GM12878 (cell line): ENCODE measurements around the gene RASAL1. TPM values are rescaled to one million over a fixed set of nuclear protein-coding genes. Genes with fewer than 3 reads are reported as not detected.

Experiments used
- ATAC-seq: fragments of 200-7000 bp; cut with Tn5 transposase; 3 replicates; pipeline ENCODE4 v1.9.1; 2020; ENCODE audit warnings: mild to moderate bottlenecking, moderate library complexity
- BruUV-seq: library from RNA; stranded (reverse); fragments of 400-500 nt; replicated peaks from 2 replicates; lab custom pipeline; 2021; lab: Mats Ljungman, UMichigan
- CTCF ChIA-PET: fragments of 300-600 bp; sonication (Branson Sonifier 250); formaldehyde crosslinking; extraction: SDS; loops from one replicate; lab custom pipeline; 2021; ENCODE audit warnings: inconsistent platforms; lab: Yijun Ruan, JAX
- POLR2A ChIA-PET: fragments of 350-600 bp; formaldehyde crosslinking; extraction: SDS; loops from one replicate; lab custom pipeline; 2021; ENCODE audit warnings: inconsistent platforms; lab: Charles Lee
- RAD21 ChIA-PET: fragments of 300-600 bp; sonication (Branson Sonifier 250); formaldehyde crosslinking; loops from one replicate; lab custom pipeline; 2023; ENCODE audit warnings: antibody characterized with exemption; ENCODE audit not compliant: unreplicated experiment; lab: Charles Lee
- SMC1A ChIA-PET: fragments of 300-600 bp; sonication (Branson Sonifier 250); formaldehyde crosslinking; loops from one replicate; lab custom pipeline; 2023; ENCODE audit not compliant: unreplicated experiment, uncharacterized antibody; lab: Charles Lee
- DNase-seq: peaks from one replicate; pipeline ENCODE4 v3.0.0-alpha.2; 2011; ENCODE audit warnings: low read depth, low spot score
- FAIRE-seq: peaks from 3 replicates; lab custom pipeline; 2011; peaks lifted over from hg19 to GRCh38; lab: Jason Lieb, UNC
- H2AFZ ChIP-seq: 2 replicates; pipeline ENCODE4 v1.6.0; 2011; ENCODE audit warnings: low read depth, low read length, control low read depth; ENCODE audit not compliant: control insufficient read depth
- H3K27ac ChIP-seq: 2 replicates; pipeline ENCODE4 v1.5.1; 2011; ENCODE audit warnings: control low read depth; ENCODE audit not compliant: control insufficient read depth, insufficient read depth
- H3K27me3 ChIP-seq, 2 experiments: replicated peaks in 1 of 2; 2 replicates each; pipeline versions ENCODE4 v1.6.0 to v1.6.1; 2011; ENCODE audit warnings: low read length in 1 of 2; ENCODE audit not compliant: control insufficient read depth in 2 of 2, insufficient read depth in 2 of 2
- H3K36me3 ChIP-seq, 2 experiments: 2 replicates each; pipeline ENCODE4 v1.5.1; 2011; ENCODE audit warnings: low read length in 1 of 2; ENCODE audit not compliant: control insufficient read depth in 2 of 2, insufficient read depth in 2 of 2
- H3K4me1 ChIP-seq: 2 replicates; pipeline ENCODE4 v1.6.1; 2011; ENCODE audit warnings: mild to moderate bottlenecking, low read length, moderate library complexity, mixed read lengths; ENCODE audit not compliant: control insufficient read depth, insufficient read depth
- H3K4me2 ChIP-seq: 2 replicates; pipeline ENCODE4 v1.6.0; 2011; ENCODE audit warnings: control low read depth; ENCODE audit not compliant: control insufficient read depth, insufficient read depth
- H3K4me3 ChIP-seq: fragments of 200-600 bp; sonication (generic); 2 replicates; pipeline ENCODE4 v1.5.1; 2016
- H3K79me2 ChIP-seq: 2 replicates; pipeline ENCODE4 v1.6.0; 2011; ENCODE audit warnings: low read length; ENCODE audit not compliant: control insufficient read depth, insufficient read depth
- H3K9ac ChIP-seq: 2 replicates; pipeline ENCODE4 v1.8.0; 2011; ENCODE audit warnings: low read length, control low read depth, mixed read lengths; ENCODE audit not compliant: control insufficient read depth, insufficient read depth
- H3K9me3 ChIP-seq: replicated peaks from 3 replicates; pipeline ENCODE4 v1.5.1; 2011; ENCODE audit warnings: mild to moderate bottlenecking, low read length; ENCODE audit not compliant: control insufficient read depth, insufficient read depth
- H4K20me1 ChIP-seq: 2 replicates; pipeline ENCODE4 v1.6.0; 2011; ENCODE audit not compliant: control insufficient read depth, insufficient read depth
- BCLAF1 ChIP-seq: fragments of 450-650 bp; IDR thresholded peaks from 2 replicates; pipeline ENCODE4 v1.6.1; 2017; ENCODE audit warnings: antibody characterized with exemption, mild to moderate bottlenecking, moderate library complexity
- E2F4 ChIP-seq: IDR thresholded peaks from 2 replicates; pipeline ENCODE4 v1.6.1; 2012; ENCODE audit warnings: low read depth, low read length, improper control_type of control experiment
- EED ChIP-seq: sonication (generic); IDR thresholded peaks from 2 replicates; pipeline ENCODE4 v1.6.1; 2016; ENCODE audit warnings: antibody characterized with exemption, low read depth
- HDAC2 ChIP-seq: fragments of 200-600 bp; sonication (generic); IDR thresholded peaks from 2 replicates; pipeline ENCODE4 v1.6.1; 2017
- IRF3 ChIP-seq: fragments of 450-650 bp; IDR thresholded peaks from 2 replicates; pipeline ENCODE4 v1.6.1; 2014; ENCODE audit warnings: mild to moderate bottlenecking
- MEF2A ChIP-seq: IDR thresholded peaks from 2 replicates; pipeline ENCODE4 v1.6.1; 2011; ENCODE audit warnings: low read depth, mild to moderate bottlenecking, low read length, moderate library complexity; ENCODE audit not compliant: insufficient read depth
- NFXL1 ChIP-seq: fragments of 450-650 bp; IDR thresholded peaks from 2 replicates; pipeline ENCODE4 v1.6.1; 2017; ENCODE audit warnings: antibody characterized with exemption, mild to moderate bottlenecking, borderline replicate concordance
- PAX8 ChIP-seq: fragments of 450-650 bp; IDR thresholded peaks from 2 replicates; pipeline ENCODE4 v1.6.1; 2017; ENCODE audit warnings: mild to moderate bottlenecking, moderate library complexity
- RFX5 ChIP-seq: IDR thresholded peaks from 2 replicates; pipeline ENCODE4 v1.6.1; 2011; ENCODE audit warnings: low read depth, low read length, improper control_type of control experiment
- SPI1 ChIP-seq: IDR thresholded peaks from 2 replicates; pipeline ENCODE4 v1.6.1; 2011; ENCODE audit warnings: low read depth, mild to moderate bottlenecking, low read length, moderate library complexity, borderline replicate concordance; ENCODE audit not compliant: insufficient read depth
- USF2 ChIP-seq: IDR thresholded peaks from 2 replicates; pipeline ENCODE4 v1.6.1; 2011; ENCODE audit warnings: low read depth, low read length, improper control_type of control experiment, borderline replicate concordance
- ZBED1 ChIP-seq: IDR thresholded peaks from 2 replicates; pipeline ENCODE4 v1.6.1; 2016; ENCODE audit warnings: borderline replicate concordance
- WGBS: methylation state at CpG from one replicate; pipeline ENCODE4 v1.1.6; 2016; ENCODE audit warnings: low lambda C conversion rate; ENCODE audit not compliant: insufficient replicate concordance, insufficient coverage; ENCODE audit errors: missing lambda C conversion rate; 5-methylcytosine and 5-hydroxymethylcytosine counted together
- in situ Hi-C: fragments of 300-500 bp; cut with MboI; formaldehyde crosslinking; loops from 9 replicates; pipeline ENCODE4 v1.14.3; 2018; ENCODE audit warnings: mixed read lengths
- intact Hi-C: fragments of 100-400 bp; cut with micrococcal nuclease; formaldehyde crosslinking; loops from one replicate; pipeline ENCODE4 v1.14.2; 2022; ENCODE audit not compliant: unreplicated experiment
- polyA plus RNA-seq, 11 experiments: library from polyadenylated mRNA; depleted of rRNA in 4 of 11; unstranded in 6 of 11; stranded (reverse) in 5 of 11; fragments of >200 nt; fragmentation: Nextera tagmentation in 4 of 11; fragmentation: Illumina TruSeq in 1 of 11; extraction: Ambion mirVana in 4 of 11; extraction: Trizol in 1 of 11; gene quantifications; 1 replicate in 1 of 11; 2 replicates in 10 of 11; pipeline versions ENCODE4 v1.2.1 to v1.2.3, GENCODE V29; 2011 to 2016; ENCODE audit warnings: inconsistent platforms in 2 of 11, missing spikeins in 2 of 11, low read depth in 1 of 11
- total RNA-seq, 4 experiments: library from RNA; depleted of rRNA in 3 of 4; stranded (reverse); fragments of >200 nt in 3 of 4; fragmentation: Illumina TruSeq in 1 of 4; extraction: Trizol in 1 of 4; gene quantifications; 2 replicates each; pipeline versions ENCODE4 v1.2.1 to v1.2.3, GENCODE V29; 2013 to 2021
- TF ChIP-seq, protein P1 (sequence below): fragments of 450-650 bp; formaldehyde crosslinking; IDR thresholded peaks from 2 replicates; pipeline ENCODE4 v1.5.0; 2022; ENCODE audit warnings: mild to moderate bottlenecking, missing genetic modification characterization

Gene RASAL1
- total and polyA plus RNA-seq, 10 of the 15 experiments (the other 5 are each of a cell fraction or from before 2014, with no cell fraction given) = 0.12 to 1.0 (median 0.52) TPM; not detected in 6

DNA sequence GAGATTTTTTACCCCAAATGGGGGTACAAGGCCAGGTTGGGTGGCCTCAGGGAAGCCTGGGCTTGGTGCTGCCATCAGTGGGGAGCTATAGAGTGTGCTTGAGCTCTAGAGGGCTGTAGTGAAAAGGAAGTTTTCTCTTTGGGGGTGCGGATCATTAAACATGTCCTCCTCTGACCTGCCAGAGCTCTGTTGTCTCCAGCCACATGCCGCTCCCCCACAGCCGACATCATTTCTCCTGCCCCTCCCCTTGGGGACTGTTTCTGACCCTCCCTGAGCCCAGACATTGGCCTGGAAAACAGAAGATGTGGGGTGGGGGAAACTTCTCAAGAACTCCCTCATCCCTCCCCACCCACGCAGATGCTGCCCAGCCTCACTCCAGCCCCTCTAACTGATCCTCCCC lies 53.7 kb downstream of the RASAL1 start (continued):
- TF ChIP-seq E2F4 (no peak), BCLAF1 (no peak)

DNA sequence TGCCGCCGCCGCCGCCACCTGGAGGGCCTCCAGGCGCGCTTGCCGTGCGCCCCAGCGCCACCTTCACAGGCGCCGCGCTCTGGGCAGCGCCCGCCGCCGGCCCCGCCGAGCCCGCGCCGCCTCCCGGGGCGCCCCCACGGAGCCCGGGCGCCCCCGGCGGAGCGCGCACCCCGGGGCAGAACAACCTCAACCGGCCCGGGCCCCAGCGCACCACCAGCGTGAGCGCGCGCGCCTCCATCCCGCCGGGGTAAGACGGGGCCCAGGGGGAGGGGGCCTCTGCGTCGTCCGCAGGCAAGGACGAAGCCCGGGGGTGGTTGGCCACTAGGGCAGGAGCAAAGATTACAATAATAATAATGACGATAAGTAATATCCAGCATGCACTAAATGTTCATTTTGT lies 57.7 kb downstream of the RASAL1 start:
- POLR2A ChIA-PET = no interaction called here
- ATAC-seq (no peak), FAIRE-seq (no peak), DNase-seq (no peak)
- no peak overlapping the region; the same call in 1 of the 2 replicates for H3K4me2 ChIP-seq
- intact Hi-C loops = no loop called here
- H3K27me3 ChIP-seq = no peaks in the 10 kb centered on the region
- CTCF ChIA-PET = interaction anchor here (1.4 kb wide), 1 partner anchor 17 kb away, joined by 6 read pairs; no protein-coding TSS in a partner anchor
- H3K4me3 ChIP-seq = no peak overlapping the region
- RAD21 ChIA-PET = no interaction called here
- H3K36me3 ChIP-seq = peaks cover 0 to 3% of the 10 kb centered on the region in 2 experiments; a peak in 2 of 4 replicates
- in situ Hi-C loops = no loop called here
- no peaks in the 10 kb centered on the region for H3K79me2 ChIP-seq
- H3K9me3 ChIP-seq = no peaks in the 10 kb centered on the region; the same call in 2 of the 3 replicates
- H4K20me1 ChIP-seq = no peaks in the 10 kb centered on the region
- no TSS peak for BruUV-seq
- H3K4me1 ChIP-seq = peaks cover 52% of the 10 kb centered on the region
- no peak overlapping the region for H3K9ac ChIP-seq
- WGBS = no CpG with 5 or more reads among the region's 48 CpGs
- H2AFZ ChIP-seq = no peak overlapping the region
- no peak overlapping the region for H3K27ac ChIP-seq
- SMC1A ChIA-PET = interaction anchor here (2.3 kb wide), 1 partner anchor 15 kb away, joined by 13 read pairs; no protein-coding TSS in a partner anchor
- TF ChIP-seq HDAC2 (no peak), USF2 (no peak), ZBED1 (no peak), IRF3 (no peak), EED (no peak), RFX5 (no peak), PAX8 (no peak), NFXL1 (no peak), SPI1 (no peak), MEF2A (no peak)
- TF ChIP-seq, protein P1, sequence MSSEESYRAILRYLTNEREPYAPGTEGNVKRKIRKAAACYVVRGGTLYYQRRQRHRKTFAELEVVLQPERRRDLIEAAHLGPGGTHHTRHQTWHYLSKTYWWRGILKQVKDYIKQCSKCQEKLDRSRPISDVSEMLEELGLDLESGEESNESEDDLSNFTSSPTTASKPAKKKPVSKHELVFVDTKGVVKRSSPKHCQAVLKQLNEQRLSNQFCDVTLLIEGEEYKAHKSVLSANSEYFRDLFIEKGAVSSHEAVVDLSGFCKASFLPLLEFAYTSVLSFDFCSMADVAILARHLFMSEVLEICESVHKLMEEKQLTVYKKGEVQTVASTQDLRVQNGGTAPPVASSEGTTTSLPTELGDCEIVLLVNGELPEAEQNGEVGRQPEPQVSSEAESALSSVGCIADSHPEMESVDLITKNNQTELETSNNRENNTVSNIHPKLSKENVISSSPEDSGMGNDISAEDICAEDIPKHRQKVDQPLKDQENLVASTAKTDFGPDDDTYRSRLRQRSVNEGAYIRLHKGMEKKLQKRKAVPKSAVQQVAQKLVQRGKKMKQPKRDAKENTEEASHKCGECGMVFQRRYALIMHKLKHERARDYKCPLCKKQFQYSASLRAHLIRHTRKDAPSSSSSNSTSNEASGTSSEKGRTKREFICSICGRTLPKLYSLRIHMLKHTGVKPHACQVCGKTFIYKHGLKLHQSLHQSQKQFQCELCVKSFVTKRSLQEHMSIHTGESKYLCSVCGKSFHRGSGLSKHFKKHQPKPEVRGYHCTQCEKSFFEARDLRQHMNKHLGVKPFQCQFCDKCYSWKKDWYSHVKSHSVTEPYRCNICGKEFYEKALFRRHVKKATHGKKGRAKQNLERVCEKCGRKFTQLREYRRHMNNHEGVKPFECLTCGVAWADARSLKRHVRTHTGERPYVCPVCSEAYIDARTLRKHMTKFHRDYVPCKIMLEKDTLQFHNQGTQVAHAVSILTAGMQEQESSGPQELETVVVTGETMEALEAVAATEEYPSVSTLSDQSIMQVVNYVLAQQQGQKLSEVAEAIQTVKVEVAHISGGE (CRISPR knock-in tag) = no peak
